Natural killer cell (primary cell): ENCODE results near the gene CUL2. TPM values are rescaled to one million over a fixed set of nuclear protein-coding genes. Genes with fewer than 3 reads are reported as not detected.

Experiments used
- ATAC-seq, 3 donors: fragments of 150-1000 bp in 2 of 3; fragments of 200-7000 bp in 1 of 3; cut with Tn5 transposase; 1 replicate in 1 of 3; 2 replicates in 2 of 3; pipeline ENCODE4 v1.10.0; 2021; ENCODE audit warnings: mild to moderate bottlenecking in 2 of 3, moderate library complexity in 2 of 3
- DNase-seq, 2 donors: peaks; one replicate each; pipeline versions ENCODE4 v3.0.0 to v3.0.0-alpha.2; 2013 to 2021; ENCODE audit warnings: mixed read lengths in 1 of 2
- H3K27ac ChIP-seq: one replicate; pipeline ENCODE4 v1.5.1; 2013; ENCODE audit warnings: mild to moderate bottlenecking, low read length
- H3K27me3 ChIP-seq: one replicate; pipeline ENCODE4 v1.6.1; 2013; ENCODE audit warnings: low read length; ENCODE audit not compliant: control insufficient read depth, insufficient read depth
- H3K36me3 ChIP-seq: one replicate; pipeline ENCODE4 v1.6.1; 2013; ENCODE audit warnings: low read length; ENCODE audit not compliant: control insufficient read depth, insufficient read depth
- H3K4me1 ChIP-seq: one replicate; pipeline ENCODE4 v1.6.1; 2013; ENCODE audit warnings: low read length; ENCODE audit not compliant: control insufficient read depth, insufficient read depth
- H3K4me3 ChIP-seq: one replicate; pipeline ENCODE4 v1.5.1; 2013; ENCODE audit warnings: low read length
- H3K9me3 ChIP-seq: one replicate; pipeline ENCODE4 v1.6.1; 2013; ENCODE audit warnings: low read length; ENCODE audit not compliant: control insufficient read depth, insufficient read depth
- H3K27ac Mint-ChIP-seq, 2 donors: one replicate each; pipeline ENCODE4 v1.8.0; 2022; ENCODE audit warnings: mild to moderate bottlenecking in 2 of 2, mixed read lengths in 2 of 2, moderate library complexity in 1 of 2
- H3K27me3 Mint-ChIP-seq, 2 donors: one replicate each; pipeline ENCODE4 v1.8.0; 2022; ENCODE audit warnings: low read depth in 2 of 2, mixed read lengths in 2 of 2
- H3K36me3 Mint-ChIP-seq: one replicate; pipeline ENCODE4 v1.8.0; 2022; ENCODE audit warnings: mixed read lengths
- H3K4me1 Mint-ChIP-seq, 2 donors: one replicate each; pipeline ENCODE4 v1.8.0; 2022; ENCODE audit warnings: mixed read lengths in 2 of 2
- H3K4me3 Mint-ChIP-seq: one replicate; pipeline ENCODE4 v1.8.0; 2022; ENCODE audit warnings: mild to moderate bottlenecking, moderate library complexity, mixed read lengths
- H3K9me3 Mint-ChIP-seq, 2 donors: one replicate each; pipeline ENCODE4 v1.8.0; 2022; ENCODE audit warnings: mixed read lengths in 2 of 2
- CTCF ChIP-seq: fragments of 200-600 bp; IDR thresholded peaks from one replicate; pipeline ENCODE4 v1.8.0; 2022; ENCODE audit warnings: antibody characterized with exemption
- WGBS: methylation state at CpG from one replicate; pipeline ENCODE4 v1.1.7; 2013; ENCODE audit warnings: missing lambda C conversion rate; ENCODE audit not compliant: insufficient coverage; 5-methylcytosine and 5-hydroxymethylcytosine counted together
- intact Hi-C: fragments of 100-400 bp; cut with micrococcal nuclease; formaldehyde crosslinking; loops from one replicate; pipeline ENCODE4 v1.14.2; 2022
- total RNA-seq, 4 donors: library from RNA; stranded (reverse); fragments of 120-200 nt in 1 of 4; gene quantifications; one replicate each; pipeline versions ENCODE4 v1.2.3 to v1.2.4, GENCODE V29; 2013 to 2022

Gene CUL2
- 10 to 100 TPM; 33.5 to 41.6 (median 41.3) TPM for total RNA-seq
- 33.6 TPM for total RNA-seq (2013)

- TF ChIP-seq CTCF, result no peak
- intact Hi-C loops, result loop anchor here (1.0 kb wide), 1 partner anchor 37 kb away; no protein-coding TSS in a partner anchor
- Mint-ChIP-seq H3K9me3 (no peaks in the 10 kb centered on the region), H3K4me1 (peaks cover 50 to 52% of the 10 kb centered on the region in 2 donors), H3K4me3 (peak within 1 kb of the TSS; percentile 92), H3K36me3 (no peaks in the 10 kb centered on the region), H3K27me3 (peaks cover 0 to 7% of the 10 kb centered on the region in 2 donors), H3K27ac (peak within 1 kb of the TSS; percentile 87 to 97)
- Histone ChIP-seq H3K4me1 (peaks cover 21% of the 10 kb centered on the region), H3K27me3 (no peaks in the 10 kb centered on the region), H3K36me3 (no peaks in the 10 kb centered on the region), H3K4me3 (peak within 1 kb of the TSS; percentile 70), H3K27ac (peak within 1 kb of the TSS; percentile 97), H3K9me3 (no peaks in the 10 kb centered on the region)
- WGBS, result under 1% methylated on average over 55 of the region's 59 CpGs
- ATAC-seq (peak; percentile 94 to 96 (median 94)), DNase-seq (peak; percentile 94 to 96)
Measured at GRCh38 chr10:35090162-35090954, at the start of gene CUL2. TSS of gene CUL2 (minus strand) at chr10:35090341. CDS start at chr10:35071317, 19,024 bp downstream.

DNA sequence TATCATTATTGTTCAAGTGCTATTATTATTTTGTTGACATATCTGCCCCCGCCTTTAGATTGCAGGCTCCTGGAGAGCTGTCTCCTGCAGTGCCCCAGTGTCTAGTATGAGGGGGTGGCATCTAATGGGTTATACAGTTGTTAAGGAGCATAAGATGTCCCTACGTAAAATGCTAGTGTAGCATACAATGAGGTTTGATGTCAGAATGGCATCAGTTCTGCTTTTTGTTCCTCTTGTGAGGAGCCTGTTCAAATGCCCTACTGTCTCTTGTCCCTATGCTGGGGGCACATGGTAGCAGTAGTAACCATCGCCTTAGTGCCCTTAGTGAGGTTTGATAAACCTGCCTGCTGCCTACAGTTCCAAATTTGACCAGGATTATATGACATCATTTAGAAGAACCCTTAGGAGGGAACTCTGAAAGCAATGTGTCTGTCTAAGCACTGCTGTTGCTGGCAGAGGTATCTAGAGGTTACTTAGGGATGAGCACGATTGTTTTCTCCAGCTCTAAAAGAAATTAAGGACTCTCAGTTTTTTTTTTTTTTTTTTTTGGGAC is 46.2 kb upstream of the CUL2 start:
- peak overlapping the region; percentile 2 for H3K4me3 Mint-ChIP-seq
- 87% methylated on average over 4 of the region's 4 CpGs for WGBS
- Histone ChIP-seq H3K4me3 (no peak overlapping the region), H3K4me1 (peaks cover 23% of the 10 kb centered on the region), H3K9me3 (no peaks in the 10 kb centered on the region), H3K27me3 (no peaks in the 10 kb centered on the region), H3K27ac (peak overlapping the region; percentile 53), H3K36me3 (no peaks in the 10 kb centered on the region)
- peaks cover 22 to 25% of the 10 kb centered on the region in 2 donors for H3K4me1 Mint-ChIP-seq
- peak in 1 of 3 donors; percentile 36 for ATAC-seq
- TF ChIP-seq CTCF, result no peak
- no peaks in the 10 kb centered on the region for H3K27me3 Mint-ChIP-seq
- no peaks in the 10 kb centered on the region for H3K36me3 Mint-ChIP-seq
- H3K9me3 Mint-ChIP-seq, result no peaks in the 10 kb centered on the region
- peak in 1 of 2 donors; percentile 20 for DNase-seq
- intact Hi-C loops, result no loop called here
- H3K27ac Mint-ChIP-seq, result peak overlapping the region; percentile 21 to 82

GRCh38 chr10:35135861-35136260 is 45.7 kb upstream of the CUL2 start:
- Mint-ChIP-seq H3K4me3 (peak overlapping the region; percentile 73), H3K27ac (peak overlapping the region; percentile 21 to 82), H3K27me3 (no peaks in the 10 kb centered on the region), H3K4me1 (peaks cover 24 to 27% of the 10 kb centered on the region in 2 donors), H3K9me3 (no peaks in the 10 kb centered on the region), H3K36me3 (no peaks in the 10 kb centered on the region)
- H3K27ac ChIP-seq, result peak overlapping the region; percentile 53
- ATAC-seq (no peak), DNase-seq (peak in 1 of 2 donors; percentile 55)
- H3K4me3 ChIP-seq, result no peak overlapping the region
- 73% methylated on average over 3 of the region's 5 CpGs for WGBS
- H3K27me3 ChIP-seq, result no peaks in the 10 kb centered on the region
- intact Hi-C loops, result no loop called here
- H3K36me3 ChIP-seq, result no peaks in the 10 kb centered on the region
- H3K4me1 ChIP-seq, result peaks cover 23% of the 10 kb centered on the region
- TF ChIP-seq CTCF, result no peak
- H3K9me3 ChIP-seq, result no peaks in the 10 kb centered on the region
